ENCODE data around the gene SHROOM3. TPM values are rescaled to one million over a fixed set of nuclear protein-coding genes. Genes with fewer than 3 reads are reported as not detected.

The SHROOM3 gene
- total and polyA plus RNA-seq, 2 donors: 11.7 to 16.6 TPM

- WGBS: 78% methylated on average over 6 of the region's 6 CpGs
- Histone ChIP-seq H3K27ac (ENCODE audit: low read depth) (no peak overlapping the region), H3K36me3 (ENCODE audit: insufficient read depth) (no peaks in the 10 kb centered on the region), H3K4me1 (ENCODE audit: insufficient read depth) (no peaks in the 10 kb centered on the region), H3K4me3 (ENCODE audit: low read depth, low read length) (no peak overlapping the region)
- DNase-seq (ENCODE audit: extremely low spot score): no peak
Measured at GRCh38 chr4:76523593-76523992, 88.6 kb downstream of the SHROOM3 start.

GRCh38 chr4:76525751-76526150 lies 90.7 kb downstream of the SHROOM3 start:
- H3K27ac ChIP-seq (ENCODE audit: low read depth): no peak overlapping the region
- no peaks in the 10 kb centered on the region for H3K36me3 ChIP-seq (ENCODE audit: insufficient read depth)
- 93% methylated on average over 4 of the region's 4 CpGs for WGBS
- no peaks in the 10 kb centered on the region for H3K4me1 ChIP-seq (ENCODE audit: insufficient read depth)
- no peak for DNase-seq (ENCODE audit: extremely low spot score)
- no peak overlapping the region for H3K4me3 ChIP-seq (ENCODE audit: low read depth, low read length)

GRCh38 chr4:76526585-76526990 lies 91.6 kb downstream of the SHROOM3 start:
- no peaks in the 10 kb centered on the region for H3K4me1 ChIP-seq (ENCODE audit: insufficient read depth)
- no peaks in the 10 kb centered on the region for H3K36me3 ChIP-seq (ENCODE audit: insufficient read depth)
- no peak overlapping the region for H3K4me3 ChIP-seq (ENCODE audit: low read depth, low read length)
- H3K27ac ChIP-seq (ENCODE audit: low read depth): no peak overlapping the region
- DNase-seq (ENCODE audit: extremely low spot score): no peak
- 40% methylated on average over 2 of the region's 2 CpGs for WGBS

- DNase-seq (ENCODE audit: extremely low spot score): no peak
- H3K4me3 ChIP-seq (ENCODE audit: low read depth, low read length): no peak overlapping the region
- H3K4me1 ChIP-seq (ENCODE audit: insufficient read depth): no peaks in the 10 kb centered on the region
- WGBS: 83% methylated on average over 5 of the region's 5 CpGs
- H3K36me3 ChIP-seq (ENCODE audit: insufficient read depth): no peaks in the 10 kb centered on the region
- no peak overlapping the region for H3K27ac ChIP-seq (ENCODE audit: low read depth)
Measured at GRCh38 chr4:76527666-76528065, 92.6 kb downstream of the SHROOM3 start.

- Histone ChIP-seq H3K27ac (ENCODE audit: low read depth) (no peak overlapping the region), H3K4me1 (ENCODE audit: insufficient read depth) (no peaks in the 10 kb centered on the region), H3K36me3 (ENCODE audit: insufficient read depth) (no peaks in the 10 kb centered on the region), H3K4me3 (ENCODE audit: low read depth, low read length) (no peak overlapping the region)
- DNase-seq (ENCODE audit: extremely low spot score): no peak
- 45% methylated on average over 2 of the region's 2 CpGs for WGBS
Measured at GRCh38 chr4:76531597-76531996, 96.6 kb downstream of the SHROOM3 start.

GRCh38 chr4:76532805-76533204 lies 97.8 kb downstream of the SHROOM3 start:
- Histone ChIP-seq H3K4me3 (ENCODE audit: low read depth, low read length) (no peak overlapping the region), H3K27ac (ENCODE audit: low read depth) (no peak overlapping the region), H3K4me1 (ENCODE audit: insufficient read depth) (no peaks in the 10 kb centered on the region), H3K36me3 (ENCODE audit: insufficient read depth) (no peaks in the 10 kb centered on the region)
- WGBS: 73% methylated on average over 2 of the region's 2 CpGs
- DNase-seq (ENCODE audit: extremely low spot score): no peak

GRCh38 chr4:76533314-76533713 lies 98.3 kb downstream of the SHROOM3 start:
- Histone ChIP-seq H3K4me1 (ENCODE audit: insufficient read depth) (no peaks in the 10 kb centered on the region), H3K4me3 (ENCODE audit: low read depth, low read length) (no peak overlapping the region), H3K36me3 (ENCODE audit: insufficient read depth) (no peaks in the 10 kb centered on the region), H3K27ac (ENCODE audit: low read depth) (no peak overlapping the region)
- DNase-seq (ENCODE audit: extremely low spot score): no peak

GRCh38 chr4:76535603-76536372 lies 100.8 kb downstream of the SHROOM3 start:
- Histone ChIP-seq H3K27ac (ENCODE audit: low read depth) (no peak overlapping the region), H3K4me1 (ENCODE audit: insufficient read depth) (no peaks in the 10 kb centered on the region), H3K36me3 (ENCODE audit: insufficient read depth) (no peaks in the 10 kb centered on the region), H3K4me3 (ENCODE audit: low read depth, low read length) (no peak overlapping the region)
- WGBS: 81% methylated on average over 5 of the region's 5 CpGs
- no peak for DNase-seq (ENCODE audit: extremely low spot score)

GRCh38 chr4:76536373-76536689 lies 101.3 kb downstream of the SHROOM3 start:
- Histone ChIP-seq H3K4me1 (ENCODE audit: insufficient read depth) (no peaks in the 10 kb centered on the region), H3K4me3 (ENCODE audit: low read depth, low read length) (no peak overlapping the region), H3K36me3 (ENCODE audit: insufficient read depth) (no peaks in the 10 kb centered on the region), H3K27ac (ENCODE audit: low read depth) (no peak overlapping the region)
- WGBS: 74% methylated on average over 2 of the region's 2 CpGs
- no peak for DNase-seq (ENCODE audit: extremely low spot score)

GRCh38 chr4:76538296-76538695 lies 103.3 kb downstream of the SHROOM3 start:
- no peaks in the 10 kb centered on the region for H3K36me3 ChIP-seq (ENCODE audit: insufficient read depth)
- H3K4me3 ChIP-seq (ENCODE audit: low read depth, low read length): no peak overlapping the region
- no peaks in the 10 kb centered on the region for H3K4me1 ChIP-seq (ENCODE audit: insufficient read depth)
- DNase-seq (ENCODE audit: extremely low spot score): no peak
- H3K27ac ChIP-seq (ENCODE audit: low read depth): no peak overlapping the region

GRCh38 chr4:76539979-76540378 lies 105.0 kb downstream of the SHROOM3 start:
- WGBS: 82% methylated on average over 6 of the region's 6 CpGs
- H3K4me3 ChIP-seq (ENCODE audit: low read depth, low read length): no peak overlapping the region
- H3K27ac ChIP-seq (ENCODE audit: low read depth): no peak overlapping the region
- H3K36me3 ChIP-seq (ENCODE audit: insufficient read depth): no peaks in the 10 kb centered on the region
- no peaks in the 10 kb centered on the region for H3K4me1 ChIP-seq (ENCODE audit: insufficient read depth)
- no peak for DNase-seq (ENCODE audit: extremely low spot score)

- no peak for DNase-seq (ENCODE audit: extremely low spot score)
- no peak overlapping the region for H3K4me3 ChIP-seq (ENCODE audit: low read depth, low read length)
- no peaks in the 10 kb centered on the region for H3K4me1 ChIP-seq (ENCODE audit: insufficient read depth)
- H3K36me3 ChIP-seq (ENCODE audit: insufficient read depth): no peaks in the 10 kb centered on the region
- H3K27ac ChIP-seq (ENCODE audit: low read depth): no peak overlapping the region
- 90% methylated on average over 2 of the region's 2 CpGs for WGBS
Measured at GRCh38 chr4:76540486-76540885, 105.5 kb downstream of the SHROOM3 start.

GRCh38 chr4:76543378-76543777 lies 108.3 kb downstream of the SHROOM3 start:
- H3K36me3 ChIP-seq (ENCODE audit: insufficient read depth): no peaks in the 10 kb centered on the region
- no peak overlapping the region for H3K27ac ChIP-seq (ENCODE audit: low read depth)
- WGBS: 87% methylated on average over 5 of the region's 5 CpGs
- H3K4me1 ChIP-seq (ENCODE audit: insufficient read depth): no peaks in the 10 kb centered on the region
- H3K4me3 ChIP-seq (ENCODE audit: low read depth, low read length): no peak overlapping the region
- DNase-seq (ENCODE audit: extremely low spot score): no peak

- 90% methylated on average over 2 of the region's 2 CpGs for WGBS
- Histone ChIP-seq H3K36me3 (ENCODE audit: insufficient read depth) (no peaks in the 10 kb centered on the region), H3K4me1 (ENCODE audit: insufficient read depth) (no peaks in the 10 kb centered on the region), H3K27ac (ENCODE audit: low read depth) (no peak overlapping the region), H3K4me3 (ENCODE audit: low read depth, low read length) (no peak overlapping the region)
- DNase-seq (ENCODE audit: extremely low spot score): no peak
Measured at GRCh38 chr4:76544725-76545124, 109.7 kb downstream of the SHROOM3 start.
